NCI-H345 treated with DMSO at 0.1 percent for 48 hours (cell line): ENCODE data around the gene LUC7L.
"Not testable (repeated sequence)": the region's sequence is repeated elsewhere in the genome, so short reads cannot be mapped to it uniquely, and the experiment has no call there.

ENCODE experiments used
- DNase-seq: peaks from one replicate; lab custom pipeline; 2025; ENCODE audit not compliant: unreplicated experiment; lab: John Stamatoyannopoulos, UW

LUC7L gene

GRCh38 chr16:234468-235305 is 5.4 kb upstream of the LUC7L start, which contains the start of gene FAM234A:
FAM234A (plus strand) TSS chr16:234821; CDS start chr16:254414, 19,593 bp downstream.
- DNase-seq: peak; percentile 86

- no peak for DNase-seq
Observed at GRCh38 chr16:230949-231348, 1.7 kb upstream of the LUC7L start.

- DNase-seq: not testable (repeated sequence)
Observed at GRCh38 chr16:230351-230750, 1.1 kb upstream of the LUC7L start.

- DNase-seq: no peak
Observed at GRCh38 chr16:229731-230281, 557 bp upstream of the LUC7L start.

GRCh38 chr16:228151-228851 is 948 bp downstream of the LUC7L start:
- peak; percentile 23 for DNase-seq

GRCh38 chr16:220021-220420 is 9.2 kb downstream of the LUC7L start:
- no peak for DNase-seq

- DNase-seq: no peak
Observed at GRCh38 chr16:212999-213398, 16.2 kb downstream of the LUC7L start.

- not testable (repeated sequence) for DNase-seq
Observed at GRCh38 chr16:211631-212180, 17.5 kb downstream of the LUC7L start.

- not testable (repeated sequence) for DNase-seq
Observed at GRCh38 chr16:209359-209758, 19.9 kb downstream of the LUC7L start.

GRCh38 chr16:204046-204445 is 25.2 kb downstream of the LUC7L start:
- not testable (repeated sequence) for DNase-seq

GRCh38 chr16:203246-203645 is 26.0 kb downstream of the LUC7L start:
- DNase-seq: no peak

GRCh38 chr16:200388-200787 is 28.9 kb downstream of the LUC7L start:
- no peak for DNase-seq

- no peak for DNase-seq
Observed at GRCh38 chr16:194516-194915, 34.7 kb downstream of the LUC7L start.

GRCh38 chr16:193441-193840 is 35.8 kb downstream of the LUC7L start:
- no peak for DNase-seq

GRCh38 chr16:192686-193085 is 36.6 kb downstream of the LUC7L start:
- no peak for DNase-seq

- no peak for DNase-seq
Observed at GRCh38 chr16:191831-192230, 37.4 kb downstream of the LUC7L start.

- DNase-seq: no peak
Observed at GRCh38 chr16:189604-190186, 39.6 kb downstream of the LUC7L start.

GRCh38 chr16:188674-189073 is 40.6 kb downstream of the LUC7L start:
- no peak for DNase-seq

GRCh38 chr16:187330-187729 is 41.9 kb downstream of the LUC7L start:
- DNase-seq: no peak

- no peak for DNase-seq
Observed at GRCh38 chr16:185691-186090, 43.6 kb downstream of the LUC7L start.

GRCh38 chr16:185213-185612 is 44.0 kb downstream of the LUC7L start:
- DNase-seq: no peak
